Thyroid gland (tissue), 4 donors: ENCODE results near the gene LGI4. TPM values are rescaled to one million over a fixed set of nuclear protein-coding genes. Genes with fewer than 3 reads are reported as not detected.
A peak's percentile ranks its signal among the peaks of the same experiment; 100 is the strongest.

ENCODE experiments used
- DNase-seq, 2 donors: peaks; one replicate each; pipeline ENCODE4 v3.0.0-alpha.2; 2019
- H3K27ac ChIP-seq, 3 donors: fragments of 200-600 bp; sonication (generic); 1 replicate in 2 of 3; 2 replicates in 1 of 3; pipeline ENCODE4 v1.5.1; 2016 to 2019; ENCODE audit warnings: mild to moderate bottlenecking in 1 of 3, moderate library complexity in 1 of 3
- H3K27me3 ChIP-seq: fragments of 200-600 bp; sonication (generic); one replicate; pipeline ENCODE4 v1.5.1; 2019
- H3K36me3 ChIP-seq, 2 donors: fragments of 200-600 bp; sonication (generic); one replicate each; pipeline ENCODE4 v1.5.1; 2016 to 2019
- H3K4me1 ChIP-seq, 2 donors: fragments of 200-600 bp; sonication (generic); one replicate each; pipeline ENCODE4 v1.5.1; 2017 to 2019
- H3K4me3 ChIP-seq, 3 donors: fragments of 200-600 bp; sonication (generic); replicated peaks in 1 of 3; 1 replicate in 2 of 3; 2 replicates in 1 of 3; pipeline ENCODE4 v1.5.1; 2016; ENCODE audit warnings: mild to moderate bottlenecking in 1 of 3
- H3K9me3 ChIP-seq: fragments of 200-600 bp; sonication (generic); one replicate; pipeline ENCODE4 v1.5.1; 2017
- CTCF ChIP-seq, 6 experiments: fragments of 200-600 bp in 3 of 6; fragments of 450-650 bp in 3 of 6; sonication (generic) in 3 of 6; IDR thresholded peaks; one replicate each; pipeline ENCODE4 v1.5.1; 2016 to 2019; ENCODE audit warnings: antibody characterized with exemption in 6 of 6, mild to moderate bottlenecking in 2 of 6, inconsistent platforms in 1 of 6, moderate library complexity in 1 of 6
- POLR2A ChIP-seq, 2 donors: fragments of 450-650 bp; IDR thresholded peaks; one replicate each; pipeline ENCODE4 v1.6.1; 2017; ENCODE audit warnings: antibody characterized with exemption in 2 of 2, mild to moderate bottlenecking in 2 of 2, moderate library complexity in 1 of 2
- WGBS, 2 donors: methylation state at CpG; one replicate each; pipeline ENCODE4 v1.1.5; 2017; 5-methylcytosine and 5-hydroxymethylcytosine counted together
- intact Hi-C: fragments of 100-400 bp; cut with DNase I; formaldehyde crosslinking; loops from one replicate; pipeline ENCODE4 v1.15.1; 2023
- total RNA-seq, 4 donors: library from RNA; depleted of rRNA; stranded (reverse); fragments of >200 nt; gene quantifications; one replicate each; pipeline ENCODE4 v1.2.3, GENCODE V29; 2016

LGI4 gene
- total RNA-seq, 4 donors from 2014 or later = 3.2 to 10.9 (median 6.9) TPM

DNA sequence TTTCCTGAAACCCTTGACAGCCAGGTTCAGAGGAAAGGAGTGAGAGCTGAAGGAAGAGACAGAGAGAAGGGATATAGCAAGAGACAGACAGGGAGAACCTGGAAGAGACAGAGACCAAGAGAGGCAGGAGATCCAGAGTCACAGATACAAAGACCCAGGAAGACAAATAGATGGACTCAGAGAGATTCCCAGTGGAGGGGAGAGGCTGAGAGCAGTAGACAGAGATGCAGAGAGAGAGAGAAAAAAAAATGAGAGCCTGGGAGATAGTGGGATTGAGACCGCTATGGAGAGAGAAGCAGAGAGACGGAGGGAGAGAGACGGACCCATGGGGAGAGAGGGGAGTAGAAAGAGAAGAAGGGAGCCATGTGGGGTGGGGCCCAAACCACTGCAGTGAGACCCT lies 9.0 kb upstream of the LGI4 start:
- intact Hi-C loops = no loop called here
- 28 to 40% methylated on average over 3 of the region's 3 CpGs for WGBS, 2 donors
- Histone ChIP-seq H3K27me3 (no peaks in the 10 kb centered on the region), H3K4me1 (peaks cover 4 to 17% of the 10 kb centered on the region in 2 donors), H3K27ac (no peak overlapping the region), H3K9me3 (no peaks in the 10 kb centered on the region), H3K36me3 (no peaks in the 10 kb centered on the region), H3K4me3 (no peak overlapping the region)
- no peak for TF ChIP-seq CTCF (IDR thresholded peaks at IDR 0.05)
- no peak for TF ChIP-seq POLR2A (IDR thresholded peaks at IDR 0.05)
- no peak for DNase-seq

DNA sequence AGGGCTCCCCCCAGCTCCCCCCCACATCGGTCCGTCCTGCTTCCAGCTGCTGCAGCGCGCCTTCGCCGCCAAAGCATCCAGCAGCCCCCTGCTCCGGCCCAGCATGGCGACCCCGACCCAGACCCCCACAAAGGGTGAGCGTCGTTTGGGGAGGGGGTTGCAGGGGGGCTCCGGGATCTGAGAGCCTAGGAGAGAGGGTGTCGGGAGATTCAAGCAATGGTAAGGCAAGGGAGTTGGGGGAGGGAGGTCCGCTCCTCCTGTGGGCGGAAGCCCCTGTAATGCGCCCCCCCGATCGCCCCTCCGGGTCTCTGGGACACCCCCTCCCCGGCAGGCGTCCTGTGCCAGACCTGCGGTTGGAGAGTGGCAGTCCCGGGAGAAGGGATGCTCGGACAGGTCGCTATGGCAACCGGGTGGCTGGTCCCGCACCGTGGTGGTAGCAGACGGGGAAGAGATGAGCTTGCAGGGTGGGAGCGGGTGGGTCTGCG lies 8.4 kb upstream of the LGI4 start, which contains the start of gene FXYD7:
TSS of gene FXYD7 (plus strand) at position 25 of the 485 bp plus-strand sequence. CDS start at position 104, 79 bp downstream.
- Histone ChIP-seq H3K4me3 (no peak within 1 kb of the TSS), H3K4me1 (peaks cover 4 to 21% of the 10 kb centered on the region in 2 donors)

GRCh38 chr19:35142606-35143230 lies 7.9 kb upstream of the LGI4 start:
- Histone ChIP-seq H3K4me3 (no peak overlapping the region), H3K27ac (no peak overlapping the region)
- WGBS, 2 donors = 10 to 19% methylated on average over 12 to 17 of the region's 46 CpGs

More for the DNA sequence above, 8.4 kb upstream of the LGI4 start, which contains the start of gene FXYD7:
- TF ChIP-seq CTCF (IDR thresholded peaks at IDR 0.05) (peak in 1 of 6 experiments; percentile 7), POLR2A (IDR thresholded peaks at IDR 0.05) (no peak)
- WGBS, 2 donors = 6 to 13% methylated on average over 18 to 21 of the region's 31 CpGs
- intact Hi-C loops = no loop called here
- Histone ChIP-seq H3K9me3 (no peaks in the 10 kb centered on the region), H3K27me3 (no peaks in the 10 kb centered on the region), H3K27ac (no peak within 1 kb of the TSS), H3K36me3 (no peaks in the 10 kb centered on the region)
- no peak for DNase-seq

GRCh38 chr19:35141837-35142605 lies 7.2 kb upstream of the LGI4 start:
- H3K4me1 ChIP-seq = peaks cover 4 to 21% of the 10 kb centered on the region in 2 donors
- intact Hi-C loops = no loop called here
- H3K4me3 ChIP-seq = no peak overlapping the region
- WGBS, 2 donors = 24 to 32% methylated on average over 19 to 20 of the region's 21 CpGs
- TF ChIP-seq POLR2A (IDR thresholded peaks at IDR 0.05) = no peak
- TF ChIP-seq CTCF (IDR thresholded peaks at IDR 0.05) = no peak
- no peak overlapping the region for H3K27ac ChIP-seq
- H3K27me3 ChIP-seq = no peaks in the 10 kb centered on the region
- H3K9me3 ChIP-seq = no peaks in the 10 kb centered on the region
- H3K36me3 ChIP-seq = no peaks in the 10 kb centered on the region
- DNase-seq = no peak

More at GRCh38 chr19:35142606-35143230, 7.9 kb upstream of the LGI4 start:
- Histone ChIP-seq H3K36me3 (no peaks in the 10 kb centered on the region), H3K27me3 (no peaks in the 10 kb centered on the region), H3K4me1 (peaks cover 4 to 21% of the 10 kb centered on the region in 2 donors), H3K9me3 (no peaks in the 10 kb centered on the region)
- intact Hi-C loops = no loop called here
- no peak for DNase-seq
- TF ChIP-seq CTCF (IDR thresholded peaks at IDR 0.05) (peak in 2 of 6 experiments; percentile 18 to 60), POLR2A (IDR thresholded peaks at IDR 0.05) (no peak)
